IMR-90 (cell line): ENCODE results near the gene TRIM10. TPM values are rescaled to one million over a fixed set of nuclear protein-coding genes. Genes with fewer than 3 reads are reported as not detected.

ENCODE experiments used
- ATAC-seq: fragments of 200-7000 bp; cut with Tn5 transposase; 2 replicates; pipeline ENCODE4 v1.9.1; 2020; ENCODE audit warnings: low read depth, mild to moderate bottlenecking, moderate library complexity
- BruUV-seq: library from RNA; stranded (reverse); fragments of 400-500 nt; replicated peaks from 2 replicates; lab custom pipeline; 2021; lab: Mats Ljungman, UMichigan
- CTCF ChIA-PET: fragments of 300-600 bp; formaldehyde crosslinking; extraction: SDS; loops from one replicate; lab custom pipeline; 2021; ENCODE audit warnings: antibody characterized with exemption; lab: Yijun Ruan, JAX
- POLR2A ChIA-PET: fragments of 300-600 bp; sonication (Branson Sonifier 250); formaldehyde crosslinking; loops from one replicate; lab custom pipeline; 2022; ENCODE audit warnings: antibody characterized with exemption; ENCODE audit not compliant: unreplicated experiment; lab: Charles Lee
- DNase-seq: peaks from one replicate; pipeline ENCODE4 v3.0.0; 2013
- H2AFZ ChIP-seq: replicated peaks from 2 replicates; pipeline ENCODE3; 2013; ENCODE audit warnings: low read length, mild to moderate bottlenecking; ENCODE audit not compliant: poor library complexity
- H2AK5ac ChIP-seq: 2 replicates; pipeline ENCODE4 v1.6.1; 2013; ENCODE audit warnings: low read depth, low read length, inconsistent platforms
- H2AK9ac ChIP-seq: replicated peaks from 2 replicates; pipeline ENCODE3; 2013; ENCODE audit warnings: mild to moderate bottlenecking, low read depth, low read length, moderate library complexity; ENCODE audit not compliant: poor library complexity
- H2BK120ac ChIP-seq: 2 replicates; pipeline ENCODE4 v1.6.1; 2013; ENCODE audit warnings: low read depth, low read length, inconsistent platforms
- H2BK15ac ChIP-seq: 3 replicates; pipeline ENCODE4 v1.6.1; 2013; ENCODE audit warnings: low read depth, low read length, inconsistent platforms
- H2BK20ac ChIP-seq: 2 replicates; pipeline ENCODE4 v1.6.1; 2013; ENCODE audit warnings: low read depth, mild to moderate bottlenecking, inconsistent platforms, low read length, moderate library complexity
- H2BK5ac ChIP-seq: 2 replicates; pipeline ENCODE4 v1.6.1; 2013; ENCODE audit warnings: mild to moderate bottlenecking, low read depth, low read length, inconsistent platforms; ENCODE audit not compliant: poor library complexity, severe bottlenecking
- H3K14ac ChIP-seq: replicated peaks from 2 replicates; pipeline ENCODE4 v1.6.1; 2013; ENCODE audit warnings: low read depth, low read length, inconsistent platforms
- H3K18ac ChIP-seq: 2 replicates; pipeline ENCODE4 v1.6.1; 2013; ENCODE audit warnings: low read depth, low read length, control low read depth
- H3K23ac ChIP-seq: 2 replicates; pipeline ENCODE4 v1.6.1; 2013; ENCODE audit warnings: low read depth, low read length, inconsistent platforms
- H3K27ac ChIP-seq: 2 replicates; pipeline ENCODE4 v1.5.1; 2013; ENCODE audit warnings: mild to moderate bottlenecking, control low read depth, low read length; ENCODE audit not compliant: insufficient read depth
- H3K27me3 ChIP-seq: 2 replicates; pipeline ENCODE4 v1.6.1; 2013; ENCODE audit warnings: low read length; ENCODE audit not compliant: control insufficient read depth, insufficient read depth
- H3K36me3 ChIP-seq: 2 replicates; pipeline ENCODE4 v1.6.1; 2013; ENCODE audit warnings: low read length, mixed read lengths; ENCODE audit not compliant: control insufficient read depth, insufficient read depth
- H3K4ac ChIP-seq: 2 replicates; pipeline ENCODE4 v1.6.1; 2013; ENCODE audit warnings: low read depth, low read length, inconsistent platforms
- H3K4me1 ChIP-seq: 2 replicates; pipeline ENCODE4 v1.6.1; 2013; ENCODE audit warnings: low read length, mixed read lengths; ENCODE audit not compliant: control insufficient read depth, insufficient read depth
- H3K4me2 ChIP-seq: 2 replicates; pipeline ENCODE4 v1.6.1; 2013; ENCODE audit warnings: low read depth, mild to moderate bottlenecking, control low read depth, low read length, moderate library complexity
- H3K4me3 ChIP-seq: 2 replicates; pipeline ENCODE4 v1.5.1; 2013; ENCODE audit warnings: low read depth, mild to moderate bottlenecking, control low read depth, low read length, moderate library complexity; ENCODE audit not compliant: insufficient read depth
- H3K56ac ChIP-seq: 2 replicates; pipeline ENCODE4 v1.6.1; 2013; ENCODE audit warnings: low read length, inconsistent platforms; ENCODE audit not compliant: insufficient read depth; ENCODE audit errors: extremely low read depth
- H3K79me1 ChIP-seq, 2 experiments: 2 replicates each; pipeline ENCODE4 v1.6.1; 2013; ENCODE audit warnings: low read length in 2 of 2, inconsistent platforms in 1 of 2, low read depth in 1 of 2
- H3K9ac ChIP-seq: 2 replicates; pipeline ENCODE4 v1.6.1; 2013; ENCODE audit warnings: low read depth, low read length, control low read depth
- H3K9me1 ChIP-seq: 2 replicates; pipeline ENCODE4 v1.6.1; 2013; ENCODE audit warnings: low read length, inconsistent platforms; ENCODE audit not compliant: insufficient read depth
- H3K9me3 ChIP-seq: 2 replicates; pipeline ENCODE4 v1.6.1; 2013; ENCODE audit warnings: low read length; ENCODE audit not compliant: control insufficient read depth, insufficient read depth
- H4K20me1 ChIP-seq: 2 replicates; pipeline ENCODE4 v1.6.1; 2013; ENCODE audit warnings: low read length, inconsistent platforms; ENCODE audit not compliant: insufficient read depth
- H4K5ac ChIP-seq: 2 replicates; pipeline ENCODE4 v1.6.1; 2013; ENCODE audit warnings: mild to moderate bottlenecking, low read depth, low read length, control low read depth
- H4K8ac ChIP-seq, 2 experiments: 2 replicates each; pipeline ENCODE4 v1.6.1; 2013; ENCODE audit warnings: low read depth in 2 of 2, low read length in 2 of 2, control low read depth in 1 of 2, inconsistent platforms in 1 of 2
- H4K91ac ChIP-seq: 2 replicates; pipeline ENCODE4 v1.6.1; 2013; ENCODE audit warnings: low read depth, low read length, inconsistent platforms; ENCODE audit not compliant: insufficient read depth
- BHLHE40 ChIP-seq: fragments of 150-350 bp; IDR thresholded peaks from 2 replicates; pipeline ENCODE4 v1.6.1; 2016; ENCODE audit warnings: mild to moderate bottlenecking, low read depth, low read length
- CEBPB ChIP-seq: IDR thresholded peaks from 2 replicates; pipeline ENCODE4 v1.6.1; 2012; ENCODE audit warnings: low read depth, low read length, improper control_type of control experiment
- SMC3 ChIP-seq: fragments of 150-350 bp; IDR thresholded peaks from 2 replicates; pipeline ENCODE4 v1.6.1; 2016; ENCODE audit warnings: low read depth, mild to moderate bottlenecking, antibody characterized with exemption, low read length, moderate library complexity
- WGBS, 2 experiments: methylation state at CpG; one replicate each; pipeline versions ENCODE4 v1.1.5 to v1.1.7; 2013; ENCODE audit warnings: missing lambda C conversion rate in 2 of 2; ENCODE audit not compliant: insufficient read length in 1 of 2; ENCODE audit errors: extremely low coverage in 2 of 2; 5-methylcytosine and 5-hydroxymethylcytosine counted together
- dilution Hi-C: fragments of 300-500 bp; cut with HindIII; formaldehyde crosslinking; loops from one replicate; pipeline ENCODE4 v1.14.3; 2018; ENCODE audit warnings: low sequenced_read_pairs; ENCODE audit not compliant: unreplicated experiment
- in situ Hi-C: fragments of 300-500 bp; cut with MboI; formaldehyde crosslinking; loops from 3 replicates; pipeline ENCODE4 v1.14.3; 2019; ENCODE audit warnings: low sequenced_read_pairs, inconsistent platforms, mixed read lengths
- intact Hi-C: fragments of 100-400 bp; cut with micrococcal nuclease; formaldehyde crosslinking; loops from 2 replicates; pipeline ENCODE4 v1.10.0; 2022
- microRNA-seq, 2 experiments: library from miRNA; stranded (forward) in 1 of 2; unstranded in 1 of 2; fragments of 10-50 nt in 1 of 2; fragments of <30 nt in 1 of 2; gene quantifications in 1 of 2; microRNA quantifications in 1 of 2; one replicate each; pipeline versions ENCODE3 to v1.1.0; 2013 to 2020; ENCODE audit not compliant: insufficient read depth in 1 of 2, insufficient read length in 1 of 2, unreplicated experiment in 1 of 2
- polyA plus RNA-seq, 3 experiments: library from polyadenylated mRNA; depleted of rRNA; stranded (reverse); fragments of >200 nt; gene quantifications; 2 replicates each; pipeline ENCODE4 v1.2.3, GENCODE V29; 2012; ENCODE audit warnings: low replicate concordance in 1 of 3
- small RNA-seq, 5 experiments: library from RNA; depleted of rRNA; stranded (forward); fragments of <200 nt; gene quantifications; one replicate each; pipeline ENCODE3, GENCODE V24; 2012
- total RNA-seq: library from RNA; depleted of rRNA; stranded (reverse); fragments of >200 nt; gene quantifications from 2 replicates; pipeline ENCODE4 v1.2.3, GENCODE V29; 2012; rRNA removed
- TF ChIP-seq, protein P1 (sequence below): conservative IDR thresholded peaks from 2 replicates; pipeline ENCODE4 v1.5.1; 2012; ENCODE audit warnings: mild to moderate bottlenecking, low read depth, low read length, improper control_type of control experiment

Gene TRIM10
- total and polyA plus RNA-seq, 2 of the 4 experiments (the other 2 are of a cell fraction): not detected

DNA sequence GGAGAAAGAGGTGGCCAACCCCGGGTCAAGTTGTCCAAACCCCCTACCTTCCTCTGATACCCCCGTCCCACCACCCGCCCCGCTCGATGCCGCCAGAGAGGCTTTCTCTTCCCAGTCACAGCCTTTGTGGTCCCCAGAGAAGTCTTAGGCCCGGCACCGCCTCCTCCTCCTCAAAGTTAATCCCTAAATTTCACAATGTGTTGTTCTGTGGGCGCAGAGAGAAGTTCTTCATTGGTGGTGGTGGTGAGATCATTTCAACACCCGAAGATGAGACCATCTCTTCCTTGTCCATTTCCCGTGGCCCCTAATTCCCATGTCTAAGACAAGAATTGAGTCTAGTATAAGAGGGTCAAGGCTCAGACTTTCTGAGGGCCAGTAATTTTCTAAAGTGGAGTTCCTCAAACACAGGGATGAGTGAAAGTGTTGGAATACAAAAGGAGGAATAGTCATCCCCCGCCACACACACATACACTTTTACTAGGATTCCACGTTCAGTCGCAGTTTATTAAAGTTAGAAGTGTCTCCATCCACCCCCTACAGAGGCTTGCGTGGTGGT lies 58.5 kb downstream of the TRIM10 start:
- H3K56ac ChIP-seq: no peak overlapping the region
- H3K14ac ChIP-seq: no peak overlapping the region
- H3K18ac ChIP-seq: peak overlapping the region; percentile 37; the same call in 1 of the 2 replicates
- no peak overlapping the region for H2BK20ac ChIP-seq
- ATAC-seq (no peak), DNase-seq (no peak)
- H3K4ac ChIP-seq: 0 out of 2 replicates have a peak overlapping the region, but pooled peaks have one; percentile 49
- ChIA-PET CTCF (interaction anchor here (0.6 to 3.0 kb wide), 8 partner anchors 15 to 1064 kb away, joined by 3 to 54 read pairs (median 6); no protein-coding TSS in a partner anchor), POLR2A (no interaction called here)
- peak overlapping the region; percentile 62; the same call in 1 of the 2 replicates for H4K91ac ChIP-seq
- no peaks in the 10 kb centered on the region for H3K79me1 ChIP-seq
- H3K4me2 ChIP-seq: peak overlapping the region; percentile 77
- peak overlapping the region; percentile 22 for H3K9ac ChIP-seq
- intact Hi-C loops (loop anchor here (2.0 to 5.0 kb wide), 2 partner anchors 36 to 115 kb away; partner anchors contain the start of gene PPP1R11), dilution Hi-C loops (no loop called here), in situ Hi-C loops (no loop called here)
- BruUV-seq: no TSS peak
- peak overlapping the region; percentile 73 to 88; a peak in 3 of 4 replicates for H4K8ac ChIP-seq
- no peak overlapping the region for H2AK5ac ChIP-seq
- no peak overlapping the region for H2BK120ac ChIP-seq
- no peak overlapping the region for H2BK5ac ChIP-seq
- peaks cover 52% of the 10 kb centered on the region for H3K27me3 ChIP-seq
- peak overlapping the region; percentile 93 for H2AFZ ChIP-seq
- WGBS, 2 experiments: no CpG with 5 or more reads among the region's 15 CpGs
- peak; percentile 32; the same call in 1 of the 2 replicates for TF ChIP-seq CEBPB
- TF ChIP-seq BHLHE40: no peak
- TF ChIP-seq, protein P1, sequence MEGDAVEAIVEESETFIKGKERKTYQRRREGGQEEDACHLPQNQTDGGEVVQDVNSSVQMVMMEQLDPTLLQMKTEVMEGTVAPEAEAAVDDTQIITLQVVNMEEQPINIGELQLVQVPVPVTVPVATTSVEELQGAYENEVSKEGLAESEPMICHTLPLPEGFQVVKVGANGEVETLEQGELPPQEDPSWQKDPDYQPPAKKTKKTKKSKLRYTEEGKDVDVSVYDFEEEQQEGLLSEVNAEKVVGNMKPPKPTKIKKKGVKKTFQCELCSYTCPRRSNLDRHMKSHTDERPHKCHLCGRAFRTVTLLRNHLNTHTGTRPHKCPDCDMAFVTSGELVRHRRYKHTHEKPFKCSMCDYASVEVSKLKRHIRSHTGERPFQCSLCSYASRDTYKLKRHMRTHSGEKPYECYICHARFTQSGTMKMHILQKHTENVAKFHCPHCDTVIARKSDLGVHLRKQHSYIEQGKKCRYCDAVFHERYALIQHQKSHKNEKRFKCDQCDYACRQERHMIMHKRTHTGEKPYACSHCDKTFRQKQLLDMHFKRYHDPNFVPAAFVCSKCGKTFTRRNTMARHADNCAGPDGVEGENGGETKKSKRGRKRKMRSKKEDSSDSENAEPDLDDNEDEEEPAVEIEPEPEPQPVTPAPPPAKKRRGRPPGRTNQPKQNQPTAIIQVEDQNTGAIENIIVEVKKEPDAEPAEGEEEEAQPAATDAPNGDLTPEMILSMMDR: no peak
- no peak for TF ChIP-seq SMC3
- no peaks in the 10 kb centered on the region; the same call in 1 of the 2 replicates for H3K9me1 ChIP-seq
- H3K27ac ChIP-seq: no peak overlapping the region
- H4K5ac ChIP-seq: peak overlapping the region; percentile 71
- no peak overlapping the region for H3K23ac ChIP-seq
- no peaks in the 10 kb centered on the region for H4K20me1 ChIP-seq
- peaks cover 6% of the 10 kb centered on the region for H3K4me1 ChIP-seq
- H2AK9ac ChIP-seq: no peak overlapping the region
- H3K36me3 ChIP-seq: no peaks in the 10 kb centered on the region
- no peak overlapping the region for H2BK15ac ChIP-seq
- peaks cover 2% of the 10 kb centered on the region; the same call in 1 of the 2 replicates for H3K9me3 ChIP-seq
- H3K4me3 ChIP-seq: peak overlapping the region; percentile 33; the same call in 1 of the 2 replicates

Small RNA genes lying within 50 kb of the gene (microRNA-seq; reads per million reads assigned to microRNA genes)
- gene RF00554 (ENCODE audit: insufficient read depth, insufficient read length): not detected

Small RNA genes lying within 50 kb of the gene (small RNA-seq; reads per million reads assigned to genes)
- gene RF00554: 0 reads per million in 5 experiments

Other genes with a start within 250 kb of the TRIM10 start
- 76.4 and 94.5 TPM in 2 replicates for gene HLA-A, start 218.7 kb downstream of the TRIM10 start, total RNA-seq
- gene HLA-A, start 218.7 kb downstream of the TRIM10 start, polyA plus RNA-seq (2012; rRNA removed): 218 and 239 TPM in 2 replicates
- 34.6 and 35.0 TPM in 2 replicates for gene POLR1H, start 99.9 kb downstream of the TRIM10 start, total RNA-seq
- 24.6 and 25.5 TPM in 2 replicates for gene POLR1H, start 99.9 kb downstream of the TRIM10 start, polyA plus RNA-seq (2012; rRNA removed)
- gene PPP1R11, start 94.0 kb downstream of the TRIM10 start, total RNA-seq: 15.6 and 16.7 TPM in 2 replicates
- gene PPP1R11, start 94.0 kb downstream of the TRIM10 start, polyA plus RNA-seq (2012; rRNA removed): 44.6 and 46.0 TPM in 2 replicates
- not detected in 2 replicates for gene RNF39, start 85.4 kb downstream of the TRIM10 start, total RNA-seq
- gene RNF39, start 85.4 kb downstream of the TRIM10 start, polyA plus RNA-seq (2012; rRNA removed): not detected in 2 replicates
- not detected in 2 replicates for gene TRIM31, start 48.1 kb downstream of the TRIM10 start, total RNA-seq
- not detected in 2 replicates for gene TRIM31, start 48.1 kb downstream of the TRIM10 start, polyA plus RNA-seq (2012; rRNA removed)
- gene TRIM40, start 25.1 kb downstream of the TRIM10 start, total RNA-seq: not detected in 2 replicates
- gene TRIM40, start 25.1 kb downstream of the TRIM10 start, polyA plus RNA-seq (2012; rRNA removed): not detected in 2 replicates
- gene TRIM15, start 2.3 kb upstream of the TRIM10 start, total RNA-seq: not detected in 2 replicates
- gene TRIM15, start 2.3 kb upstream of the TRIM10 start, polyA plus RNA-seq (2012; rRNA removed): not detected in 2 replicates
- 22.6 and 23.3 TPM in 2 replicates for gene TRIM26, start 52.2 kb upstream of the TRIM10 start, total RNA-seq
- 23.8 and 24.6 TPM in 2 replicates for gene TRIM26, start 52.2 kb upstream of the TRIM10 start, polyA plus RNA-seq (2012; rRNA removed)
- gene TRIM39, start 165.7 kb upstream of the TRIM10 start, total RNA-seq: 9.4 and 10.0 TPM in 2 replicates
- gene TRIM39, start 165.7 kb upstream of the TRIM10 start, polyA plus RNA-seq (2012; rRNA removed): 6.7 and 7.5 TPM in 2 replicates
- 20.6 and 28.9 TPM in 2 replicates for gene RPP21, start 183.9 kb upstream of the TRIM10 start, total RNA-seq
- 79.1 and 96.7 TPM in 2 replicates for gene RPP21, start 183.9 kb upstream of the TRIM10 start, polyA plus RNA-seq (2012; rRNA removed)